ENCODE data around the gene PAQR3. TPM values are rescaled to one million over a fixed set of nuclear protein-coding genes. Genes with fewer than 3 reads are reported as not detected.

Gene PAQR3
- total RNA-seq, 1 experiment from 2014 or later, result 17.3 TPM

DNA sequence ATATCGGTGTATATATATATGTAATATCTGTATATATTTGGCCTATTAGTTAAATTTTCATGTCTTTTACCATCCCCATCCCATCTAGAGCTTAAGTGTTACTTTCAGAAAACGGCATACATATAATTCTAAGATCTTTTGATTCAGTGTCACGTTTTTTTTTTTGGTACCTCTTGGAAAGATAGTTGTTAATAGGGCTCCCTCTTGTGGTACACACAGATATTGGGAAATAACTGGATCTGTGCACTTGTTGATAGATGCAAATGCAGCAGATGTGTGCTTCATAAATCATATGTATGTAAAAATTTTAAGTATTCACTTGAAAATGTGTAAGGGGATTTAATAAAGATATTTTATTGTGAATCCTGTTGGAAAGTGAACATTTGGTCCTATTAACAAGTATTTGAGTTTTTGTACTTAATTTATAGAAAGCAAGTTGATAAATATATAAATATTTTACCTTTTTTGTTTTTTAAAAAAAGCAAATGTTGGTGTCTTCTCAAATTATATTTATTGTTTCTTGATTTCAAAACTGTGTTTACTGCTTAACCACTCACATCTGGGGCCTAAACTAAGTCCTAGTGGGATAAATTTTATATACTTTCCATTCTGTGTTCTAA is 74.7 kb downstream of the PAQR3 start:
- intact Hi-C loops (cut with micrococcal nuclease; ENCODE audit: unreplicated experiment), result loop anchor here (1.0 kb wide), 1 partner anchor 252 kb away; no protein-coding TSS in a partner anchor
- Histone ChIP-seq H3K27me3 (ENCODE audit: control insufficient read depth, insufficient read depth, low read length) (no peaks in the 10 kb centered on the region), H3K4me3 (ENCODE audit: low read depth in 2 of 2, low read length in 2 of 2) (no peak overlapping the region), H3K4me1 (ENCODE audit: control insufficient read depth, insufficient read depth, low read length) (no peaks in the 10 kb centered on the region), H3K36me3 (ENCODE audit: control insufficient read depth, insufficient read depth, low read length) (0 out of 2 replicates have a peak, but pooled peaks cover 3% of the 10 kb centered on the region), H3K27ac (ENCODE audit: low read length) (no peak overlapping the region), H3K9me3 (ENCODE audit: control insufficient read depth, insufficient read depth, low read depth, low read length) (no peaks in the 10 kb centered on the region)
- TF ChIP-seq TCF7L2 (IDR thresholded peaks at IDR 0.05; ENCODE audit: low read depth, low read length) (no peak), SIN3A (IDR thresholded peaks at IDR 0.05; ENCODE audit: borderline replicate concordance, insufficient read depth, low read depth, low read length) (no peak), POLR2AphosphoS5 (IDR thresholded peaks at IDR 0.05; ENCODE audit: low read depth, low read length) (no peak)
- TF ChIP-seq, protein P1, sequence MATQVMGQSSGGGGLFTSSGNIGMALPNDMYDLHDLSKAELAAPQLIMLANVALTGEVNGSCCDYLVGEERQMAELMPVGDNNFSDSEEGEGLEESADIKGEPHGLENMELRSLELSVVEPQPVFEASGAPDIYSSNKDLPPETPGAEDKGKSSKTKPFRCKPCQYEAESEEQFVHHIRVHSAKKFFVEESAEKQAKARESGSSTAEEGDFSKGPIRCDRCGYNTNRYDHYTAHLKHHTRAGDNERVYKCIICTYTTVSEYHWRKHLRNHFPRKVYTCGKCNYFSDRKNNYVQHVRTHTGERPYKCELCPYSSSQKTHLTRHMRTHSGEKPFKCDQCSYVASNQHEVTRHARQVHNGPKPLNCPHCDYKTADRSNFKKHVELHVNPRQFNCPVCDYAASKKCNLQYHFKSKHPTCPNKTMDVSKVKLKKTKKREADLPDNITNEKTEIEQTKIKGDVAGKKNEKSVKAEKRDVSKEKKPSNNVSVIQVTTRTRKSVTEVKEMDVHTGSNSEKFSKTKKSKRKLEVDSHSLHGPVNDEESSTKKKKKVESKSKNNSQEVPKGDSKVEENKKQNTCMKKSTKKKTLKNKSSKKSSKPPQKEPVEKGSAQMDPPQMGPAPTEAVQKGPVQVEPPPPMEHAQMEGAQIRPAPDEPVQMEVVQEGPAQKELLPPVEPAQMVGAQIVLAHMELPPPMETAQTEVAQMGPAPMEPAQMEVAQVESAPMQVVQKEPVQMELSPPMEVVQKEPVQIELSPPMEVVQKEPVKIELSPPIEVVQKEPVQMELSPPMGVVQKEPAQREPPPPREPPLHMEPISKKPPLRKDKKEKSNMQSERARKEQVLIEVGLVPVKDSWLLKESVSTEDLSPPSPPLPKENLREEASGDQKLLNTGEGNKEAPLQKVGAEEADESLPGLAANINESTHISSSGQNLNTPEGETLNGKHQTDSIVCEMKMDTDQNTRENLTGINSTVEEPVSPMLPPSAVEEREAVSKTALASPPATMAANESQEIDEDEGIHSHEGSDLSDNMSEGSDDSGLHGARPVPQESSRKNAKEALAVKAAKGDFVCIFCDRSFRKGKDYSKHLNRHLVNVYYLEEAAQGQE (IDR thresholded peaks at IDR 0.05; ENCODE audit: insufficient read depth in 1 of 2, low read depth in 2 of 2, low read length in 1 of 2), result no peak
- TF ChIP-seq, protein P2, sequence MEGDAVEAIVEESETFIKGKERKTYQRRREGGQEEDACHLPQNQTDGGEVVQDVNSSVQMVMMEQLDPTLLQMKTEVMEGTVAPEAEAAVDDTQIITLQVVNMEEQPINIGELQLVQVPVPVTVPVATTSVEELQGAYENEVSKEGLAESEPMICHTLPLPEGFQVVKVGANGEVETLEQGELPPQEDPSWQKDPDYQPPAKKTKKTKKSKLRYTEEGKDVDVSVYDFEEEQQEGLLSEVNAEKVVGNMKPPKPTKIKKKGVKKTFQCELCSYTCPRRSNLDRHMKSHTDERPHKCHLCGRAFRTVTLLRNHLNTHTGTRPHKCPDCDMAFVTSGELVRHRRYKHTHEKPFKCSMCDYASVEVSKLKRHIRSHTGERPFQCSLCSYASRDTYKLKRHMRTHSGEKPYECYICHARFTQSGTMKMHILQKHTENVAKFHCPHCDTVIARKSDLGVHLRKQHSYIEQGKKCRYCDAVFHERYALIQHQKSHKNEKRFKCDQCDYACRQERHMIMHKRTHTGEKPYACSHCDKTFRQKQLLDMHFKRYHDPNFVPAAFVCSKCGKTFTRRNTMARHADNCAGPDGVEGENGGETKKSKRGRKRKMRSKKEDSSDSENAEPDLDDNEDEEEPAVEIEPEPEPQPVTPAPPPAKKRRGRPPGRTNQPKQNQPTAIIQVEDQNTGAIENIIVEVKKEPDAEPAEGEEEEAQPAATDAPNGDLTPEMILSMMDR (IDR thresholded peaks at IDR 0.05), result peak; percentile 61; the same call in 1 of the 2 replicates
- in situ Hi-C loops (cut with HindIII; ENCODE audit: low pct_unique_long_range_greater_than_20kb, low sequenced_read_pairs), result no loop called here
- BruUV-seq (replicated peaks), result no TSS peak
- no peak; the same call in 1 of the 2 replicates for ATAC-seq
- ChIA-PET CTCF (no interaction called here), POLR2A (interaction anchor here (0.6 kb wide), 1 partner anchor 108 kb away, joined by 3 read pairs; no protein-coding TSS in a partner anchor)
- peak; percentile 41 for DNase-seq (ENCODE audit: low read depth, low spot score)

DNA sequence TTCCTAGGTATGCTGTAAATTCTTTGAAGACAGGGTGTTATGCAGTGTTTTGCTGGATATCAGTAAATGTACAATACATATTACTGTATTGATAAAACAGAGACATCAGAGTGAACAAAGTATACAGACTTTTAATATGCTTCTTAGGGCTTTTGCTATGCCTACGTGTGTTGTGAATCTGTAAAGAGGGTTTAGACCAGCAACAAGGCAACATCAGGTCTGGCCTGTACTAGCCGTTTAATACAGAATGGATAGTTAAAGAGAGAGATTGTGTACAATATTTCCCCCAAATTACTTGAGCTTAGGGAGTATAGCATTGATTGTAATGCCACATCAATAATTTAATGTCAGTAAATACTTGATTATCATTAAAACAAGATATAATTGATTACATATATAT is 75.2 kb downstream of the PAQR3 start:
- intact Hi-C loops (cut with micrococcal nuclease; ENCODE audit: unreplicated experiment) (loop anchor here (1.0 kb wide), 1 partner anchor 252 kb away; no protein-coding TSS in a partner anchor), in situ Hi-C loops (cut with HindIII; ENCODE audit: low pct_unique_long_range_greater_than_20kb, low sequenced_read_pairs) (no loop called here)
- 0 out of 2 replicates have a peak, but pooled peaks cover 3% of the 10 kb centered on the region for H3K36me3 ChIP-seq (ENCODE audit: control insufficient read depth, insufficient read depth, low read length)
- TF ChIP-seq, protein P1 (IDR thresholded peaks at IDR 0.05; ENCODE audit: insufficient read depth in 1 of 2, low read depth in 2 of 2, low read length in 1 of 2), result no peak
- TF ChIP-seq SIN3A (IDR thresholded peaks at IDR 0.05; ENCODE audit: borderline replicate concordance, insufficient read depth, low read depth, low read length) (no peak), POLR2AphosphoS5 (IDR thresholded peaks at IDR 0.05; ENCODE audit: low read depth, low read length) (no peak), TCF7L2 (IDR thresholded peaks at IDR 0.05; ENCODE audit: low read depth, low read length) (no peak)
- TF ChIP-seq, protein P2 (IDR thresholded peaks at IDR 0.05), result no peak
- no peaks in the 10 kb centered on the region for H3K27me3 ChIP-seq (ENCODE audit: control insufficient read depth, insufficient read depth, low read length)
- CTCF ChIA-PET, result no interaction called here
- H3K4me1 ChIP-seq (ENCODE audit: control insufficient read depth, insufficient read depth, low read length), result no peaks in the 10 kb centered on the region
- no peak overlapping the region for H3K4me3 ChIP-seq (ENCODE audit: low read depth in 2 of 2, low read length in 2 of 2)
- no peaks in the 10 kb centered on the region for H3K9me3 ChIP-seq (ENCODE audit: control insufficient read depth, insufficient read depth, low read depth, low read length)
- ATAC-seq, result no peak
- POLR2A ChIA-PET, result interaction anchor here (0.6 kb wide), 1 partner anchor 108 kb away, joined by 3 read pairs; no protein-coding TSS in a partner anchor
- no peak overlapping the region for H3K27ac ChIP-seq (ENCODE audit: low read length)
- DNase-seq (ENCODE audit: low read depth, low spot score), result no peak
- BruUV-seq (replicated peaks), result no TSS peak
